Activated gamma-delta T cell (primary cell): ENCODE measurements around the gene SGPP2.
"Not testable (repeated sequence)": the region's sequence is repeated elsewhere in the genome, so short reads cannot be mapped to it uniquely, and the experiment has no call there.

Source experiments
- DNase-seq: peaks from one replicate; lab custom pipeline; 2025; lab: John Stamatoyannopoulos, UW
- total RNA-seq, 2 donors: gene quantifications; one replicate each; lab custom pipeline; 2026; lab: John Stamatoyannopoulos, UW

The SGPP2 gene, protein sequence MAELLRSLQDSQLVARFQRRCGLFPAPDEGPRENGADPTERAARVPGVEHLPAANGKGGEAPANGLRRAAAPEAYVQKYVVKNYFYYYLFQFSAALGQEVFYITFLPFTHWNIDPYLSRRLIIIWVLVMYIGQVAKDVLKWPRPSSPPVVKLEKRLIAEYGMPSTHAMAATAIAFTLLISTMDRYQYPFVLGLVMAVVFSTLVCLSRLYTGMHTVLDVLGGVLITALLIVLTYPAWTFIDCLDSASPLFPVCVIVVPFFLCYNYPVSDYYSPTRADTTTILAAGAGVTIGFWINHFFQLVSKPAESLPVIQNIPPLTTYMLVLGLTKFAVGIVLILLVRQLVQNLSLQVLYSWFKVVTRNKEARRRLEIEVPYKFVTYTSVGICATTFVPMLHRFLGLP
- 1.9 to 2.3 reads per million in 2 donors for total RNA-seq

DNA sequence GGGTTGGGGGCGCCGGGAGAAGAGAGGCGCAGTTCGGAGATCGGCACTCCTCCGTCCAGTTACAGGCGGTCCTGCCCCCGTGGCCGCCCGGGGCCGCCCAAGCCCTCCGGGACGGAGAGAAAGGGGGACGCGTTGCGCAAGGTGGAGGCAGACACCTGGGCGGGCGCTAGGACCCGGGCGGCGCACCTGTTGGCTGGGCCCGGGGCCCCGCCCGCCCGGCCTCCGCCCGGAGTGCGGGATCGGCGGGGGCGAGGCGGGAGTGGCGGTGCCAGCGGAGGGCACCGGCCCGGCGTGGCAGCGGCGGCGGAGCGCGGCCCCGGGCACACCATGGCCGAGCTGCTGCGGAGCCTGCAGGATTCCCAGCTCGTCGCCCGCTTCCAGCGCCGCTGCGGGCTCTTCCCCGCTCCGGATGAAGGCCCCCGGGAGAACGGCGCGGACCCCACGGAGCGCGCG is at the start of gene SGPP2:
Gene SGPP2, plus strand, starts transcription at position 268 of the 453 bp plus-strand sequence. Its CDS starts 60 bp downstream, at position 328.
- no peak for DNase-seq

DNA sequence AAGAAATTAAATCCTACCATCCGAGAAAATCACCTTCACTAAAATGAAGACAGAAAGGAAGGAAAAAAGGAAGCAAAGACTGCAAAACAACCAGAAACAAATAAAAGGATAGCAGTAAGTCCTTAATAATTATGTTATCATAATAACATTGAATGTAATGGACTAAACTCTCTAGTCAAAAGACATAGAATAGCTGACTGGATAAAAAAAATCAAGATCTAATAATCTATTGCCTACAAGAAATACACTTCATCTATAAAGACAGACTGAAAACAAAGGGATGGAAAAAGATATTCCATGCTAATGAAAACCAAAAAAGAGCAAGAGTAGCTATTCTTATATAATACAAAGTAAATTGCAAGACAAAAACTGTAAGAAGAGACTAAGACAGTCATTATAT is 48.5 kb upstream of the SGPP2 start:
- no peak for DNase-seq

DNA sequence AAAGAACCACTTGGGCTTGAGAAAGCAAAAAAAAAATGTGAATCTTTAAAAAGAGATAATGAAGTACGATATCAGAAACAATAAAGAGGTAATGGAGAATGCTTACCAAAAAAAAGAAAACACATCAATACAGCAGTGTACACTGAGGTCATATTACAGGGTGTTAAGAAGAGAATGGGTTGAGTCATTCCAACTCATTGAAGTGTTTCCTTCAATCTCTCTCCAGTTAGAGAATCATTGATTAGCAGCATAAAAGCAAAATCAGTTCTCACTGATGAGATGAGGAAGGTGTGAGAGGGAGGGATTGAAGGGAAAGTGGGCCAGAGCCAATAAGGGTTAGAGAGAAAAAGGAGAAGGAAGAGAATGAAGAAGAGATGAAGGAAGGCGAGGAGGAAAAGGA is 43.9 kb upstream of the SGPP2 start:
- DNase-seq, result no peak

DNA sequence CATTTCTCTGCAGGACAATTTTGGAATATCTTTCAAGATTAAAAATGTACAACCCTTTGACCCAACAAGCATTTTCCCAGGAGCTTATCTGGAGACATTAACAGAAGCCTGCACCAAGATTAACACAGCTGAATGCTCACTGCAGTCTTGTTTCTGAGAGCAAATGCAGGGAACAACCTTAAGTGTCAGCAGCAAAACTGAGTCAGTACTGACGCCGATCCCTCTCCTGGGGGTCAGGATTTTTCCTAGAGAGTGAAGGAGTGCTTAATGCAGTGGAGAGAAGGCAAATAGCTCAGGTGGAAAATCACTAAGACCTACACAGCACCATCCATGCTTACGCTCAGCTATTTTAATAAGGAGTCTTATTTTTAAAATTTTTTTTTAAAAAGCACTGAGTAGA is 42.8 kb upstream of the SGPP2 start:
- DNase-seq, result no peak

DNA sequence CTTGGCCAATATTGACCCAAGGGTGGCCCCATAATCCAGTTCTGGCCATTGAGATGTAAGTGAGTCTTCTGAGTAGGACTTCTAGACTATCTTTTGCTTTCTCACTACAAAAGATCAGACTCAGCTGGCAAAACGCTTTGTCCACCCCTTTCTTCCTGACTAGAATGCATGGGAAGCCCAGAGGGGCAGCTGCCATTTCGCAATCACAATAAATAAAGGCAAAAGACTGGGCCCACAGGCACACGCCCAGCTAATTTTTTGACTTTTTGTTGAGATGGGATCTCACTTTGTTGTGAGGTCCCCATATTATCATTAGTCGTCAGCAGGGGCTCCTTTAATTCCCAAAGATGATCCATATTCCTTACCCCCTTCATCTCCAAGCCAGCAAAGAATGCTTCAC is 41.1 kb upstream of the SGPP2 start:
- DNase-seq, result no peak

DNA sequence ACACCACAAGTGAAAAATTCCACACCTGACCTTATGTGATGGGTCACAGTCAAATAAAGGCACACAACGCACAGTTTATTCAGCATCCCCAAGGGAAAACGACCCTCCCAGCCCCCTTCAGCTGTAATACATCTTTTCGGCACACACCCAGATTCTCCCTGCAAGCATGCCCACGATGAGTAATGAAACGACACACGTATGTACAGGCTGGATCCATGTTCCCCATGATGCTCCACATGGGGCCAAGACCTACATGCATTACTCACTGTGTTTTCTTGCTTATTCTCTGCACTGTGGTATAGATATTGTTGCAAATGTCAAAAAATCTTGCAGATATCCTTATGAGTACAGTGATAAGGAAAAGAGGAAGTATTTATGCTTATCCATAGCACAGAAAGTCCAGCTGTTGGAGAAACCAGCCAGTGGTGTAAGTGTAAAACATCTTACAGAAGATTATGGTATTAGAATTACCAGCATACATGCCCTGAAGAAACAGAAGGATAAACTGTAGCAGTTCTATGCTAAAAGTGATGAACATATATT is 32.5 kb upstream of the SGPP2 start:
- DNase-seq, result no peak

DNA sequence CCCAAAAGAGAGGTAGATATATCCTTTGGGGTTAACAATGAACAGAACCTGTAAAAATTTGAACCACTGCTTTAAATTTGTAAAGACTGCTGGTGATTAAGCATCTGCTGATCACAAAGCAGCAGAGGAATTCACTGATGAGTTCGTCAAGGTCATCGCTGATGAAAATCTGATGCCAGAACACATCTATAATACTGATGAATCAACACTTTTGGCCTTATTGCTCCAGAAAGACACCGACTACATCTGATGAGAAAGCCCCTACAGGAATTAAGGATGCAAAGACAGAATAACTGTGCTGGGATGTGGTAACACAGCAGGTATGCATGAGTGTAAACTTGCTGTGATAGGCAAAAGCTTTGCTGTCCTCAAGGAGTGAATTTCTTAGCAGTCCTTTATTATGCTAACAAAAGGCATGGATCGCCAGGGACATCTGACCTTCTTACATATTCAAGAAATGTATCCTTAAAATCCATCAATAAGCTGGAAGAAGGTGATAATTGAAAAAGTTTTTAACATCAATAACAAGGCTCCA is 30.5 kb upstream of the SGPP2 start:
- no peak for DNase-seq

DNA sequence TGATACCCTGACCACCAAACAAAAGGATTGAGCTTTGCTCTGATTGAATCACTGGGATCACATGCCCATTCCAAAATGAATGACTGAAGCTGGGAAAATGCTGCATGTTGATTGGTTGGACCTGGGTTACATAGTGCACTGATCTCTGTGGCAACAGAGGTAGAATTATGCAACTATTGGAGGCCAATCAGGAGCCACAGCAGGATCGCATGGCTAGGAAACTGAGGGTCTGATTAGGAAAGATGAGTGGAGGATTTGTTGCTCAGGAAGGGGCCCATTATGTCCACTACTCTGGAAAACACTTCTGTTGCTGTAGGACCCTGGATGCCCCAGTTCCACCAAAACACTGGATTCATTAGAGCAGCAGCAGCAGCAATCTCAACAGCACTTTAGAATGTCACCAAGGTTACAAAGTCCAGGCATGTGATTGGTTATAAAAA is 25.9 kb upstream of the SGPP2 start:
- DNase-seq, result no peak

DNA sequence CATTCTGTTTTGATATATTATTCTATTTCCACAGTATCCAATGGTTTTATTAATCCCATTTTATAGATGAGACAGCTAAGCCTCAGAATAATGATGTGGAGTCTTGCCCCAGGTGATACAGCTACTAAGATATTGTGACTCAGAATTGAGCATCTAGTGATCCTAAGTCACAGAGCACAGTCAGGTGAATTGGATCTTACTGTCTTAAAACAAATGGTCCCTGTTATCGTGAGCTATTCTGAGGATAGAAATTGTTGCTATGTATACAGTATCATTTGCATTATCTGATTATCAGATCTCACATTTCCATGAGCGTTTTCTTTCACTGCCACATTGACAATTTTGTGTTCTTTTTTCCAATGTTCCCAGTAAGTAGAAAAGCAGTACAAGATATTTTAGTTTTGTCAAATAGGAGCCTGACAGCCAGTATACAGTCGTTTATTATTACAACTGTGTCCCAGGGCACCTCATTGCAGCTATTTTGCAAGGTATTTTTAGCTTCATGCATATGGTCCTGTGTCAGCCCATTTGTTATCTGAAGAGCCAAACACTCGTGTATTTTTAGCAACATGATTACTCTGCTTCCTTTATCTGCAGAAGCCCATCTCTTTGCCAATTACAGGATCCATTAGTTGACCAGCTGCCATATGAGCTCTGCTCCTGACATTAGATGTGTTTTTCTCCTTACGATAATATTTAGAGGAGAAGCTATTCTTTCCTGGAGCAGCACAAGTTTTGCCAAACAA is 25.1 kb upstream of the SGPP2 start:
- no peak for DNase-seq

DNA sequence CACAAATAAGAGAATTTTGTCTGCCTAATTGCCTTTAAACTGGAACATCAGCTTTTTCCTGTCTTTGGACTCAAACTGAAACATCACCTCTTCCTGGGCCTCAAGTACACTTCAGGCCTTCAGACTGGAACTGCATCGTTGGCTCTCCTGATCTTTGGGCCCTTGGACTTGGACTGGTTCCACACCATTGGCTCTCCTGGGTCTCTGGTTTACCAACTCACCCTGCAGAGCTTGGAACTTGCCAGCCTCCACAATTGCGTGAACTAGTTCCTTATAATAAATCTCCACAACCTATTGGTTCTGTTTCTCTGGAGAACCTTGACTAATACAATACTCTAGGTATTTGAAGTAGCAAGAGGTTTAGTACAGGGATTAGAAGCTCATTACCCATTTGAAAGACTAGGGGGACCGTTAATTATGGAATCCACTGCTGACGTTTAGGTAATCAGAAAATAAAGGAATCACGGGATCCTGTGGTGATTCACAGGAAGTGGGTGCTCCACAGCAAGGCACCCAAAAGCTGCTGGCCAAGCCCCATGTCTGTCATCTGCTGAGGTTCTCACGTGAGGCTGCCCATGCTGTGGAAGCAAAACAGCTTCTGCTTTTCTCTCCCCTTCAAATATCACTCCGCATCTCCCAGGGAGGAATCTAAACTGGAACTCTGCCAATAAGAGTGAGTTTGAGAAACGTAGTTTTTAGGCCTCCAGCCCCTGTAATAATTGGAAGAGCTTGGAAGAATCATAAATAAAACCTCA is 20.0 kb upstream of the SGPP2 start:
- DNase-seq, result no peak

DNA sequence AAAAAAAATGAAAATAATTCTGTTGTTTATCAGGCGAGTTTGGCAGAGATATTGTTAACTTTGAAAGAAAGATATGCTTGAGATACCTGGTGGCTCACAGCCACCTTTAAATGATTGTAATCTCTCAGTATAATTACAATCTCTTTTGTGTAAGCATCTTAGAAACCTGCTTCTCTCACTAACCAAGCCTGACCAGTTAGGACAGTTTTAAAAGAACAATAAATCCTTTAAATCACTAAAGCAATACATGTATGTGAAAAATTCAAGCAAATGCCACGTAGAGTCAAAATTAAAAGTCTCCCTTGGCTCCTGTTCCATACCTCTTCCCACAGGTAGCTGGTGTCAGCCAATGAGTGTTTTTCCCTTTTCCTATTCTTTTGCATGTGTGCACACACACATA is 15.7 kb upstream of the SGPP2 start:
- no peak for DNase-seq

DNA sequence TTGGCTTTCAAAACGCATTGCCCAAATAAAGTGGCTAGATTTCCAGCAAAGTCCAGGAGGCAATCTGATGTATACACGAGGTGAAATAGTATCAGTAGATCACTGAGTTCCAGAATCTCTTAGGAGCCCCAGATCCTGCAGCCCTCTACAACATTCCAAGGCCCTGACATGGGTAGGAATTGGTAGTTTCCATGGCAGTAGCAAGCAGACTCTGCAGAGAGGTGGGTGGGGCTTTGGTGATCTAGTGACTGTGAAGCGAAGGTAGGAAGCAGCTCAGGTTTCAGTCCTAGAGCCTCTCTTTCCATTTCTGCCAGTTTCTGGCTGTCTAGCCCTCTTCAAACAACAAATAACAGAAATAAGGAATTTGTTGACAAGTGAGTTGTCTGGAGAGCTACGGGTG is 13.8 kb upstream of the SGPP2 start:
- DNase-seq, result no peak

DNA sequence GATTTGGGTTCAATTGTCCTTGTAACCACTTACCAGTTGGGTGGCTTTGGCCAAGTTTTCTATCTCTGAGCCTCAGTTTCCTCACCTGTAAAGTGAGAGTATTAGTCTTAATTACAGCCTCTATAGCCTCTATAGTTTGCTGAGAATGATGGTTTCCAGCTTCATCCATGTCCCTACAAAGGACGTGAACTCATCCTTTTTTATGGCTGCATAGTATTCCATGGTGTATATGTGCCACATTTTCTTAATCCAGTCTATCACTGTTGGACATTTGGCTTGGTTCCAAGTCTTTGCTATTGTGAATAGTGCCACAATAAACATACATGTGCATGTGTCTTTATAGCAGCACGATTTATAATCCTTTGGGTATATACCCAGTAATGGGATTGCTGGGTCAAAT is 12.0 kb upstream of the SGPP2 start:
- DNase-seq, result not testable (repeated sequence)

DNA sequence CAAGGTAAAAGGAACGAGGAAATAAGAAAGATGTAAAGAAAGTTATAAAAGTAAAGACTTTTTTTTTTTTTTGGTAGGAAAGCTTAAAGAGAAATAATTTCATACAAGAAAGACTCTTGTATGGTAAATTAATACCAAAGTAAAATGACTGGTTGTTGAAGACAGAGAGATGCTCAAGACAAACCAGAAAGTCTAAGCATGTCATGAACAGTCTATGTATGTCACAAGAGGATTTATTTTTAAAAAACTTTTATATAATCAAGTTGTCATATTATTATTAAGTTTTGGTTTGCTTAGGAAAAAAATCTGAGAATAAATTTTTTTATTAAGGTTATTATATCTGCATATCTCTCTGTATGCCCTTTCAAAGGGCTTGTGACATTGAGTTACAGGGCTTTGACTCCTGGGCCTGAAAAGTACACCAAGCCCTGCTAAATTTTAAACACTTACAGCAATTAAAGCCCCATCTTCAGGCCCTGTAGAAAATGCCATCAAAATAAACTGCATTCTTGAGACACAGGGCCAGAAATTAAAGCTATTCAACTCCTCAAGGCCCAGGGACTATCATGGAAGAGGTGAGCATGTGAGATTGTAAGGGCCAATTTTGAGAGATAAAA is 10.9 kb upstream of the SGPP2 start:
- no peak for DNase-seq

DNA sequence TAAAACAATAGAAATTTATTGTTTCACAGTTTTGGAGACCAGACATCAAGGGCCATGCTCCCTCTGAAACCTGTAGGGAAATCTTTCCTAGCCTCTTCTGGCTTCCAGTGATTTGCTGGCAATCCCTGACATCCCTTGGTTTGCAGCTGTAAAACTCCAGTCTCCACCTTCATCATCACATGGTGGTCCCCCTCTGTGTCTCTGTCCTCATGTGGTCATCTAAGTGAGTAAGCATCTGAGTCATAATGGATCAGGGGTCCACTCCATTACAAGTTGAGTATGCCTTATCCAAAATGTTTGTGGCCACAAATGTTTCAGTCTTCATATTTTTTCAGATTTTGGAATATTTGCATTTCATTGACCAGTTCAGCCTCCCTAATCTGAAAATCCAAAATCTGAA is 5.6 kb upstream of the SGPP2 start:
- DNase-seq, result no peak

DNA sequence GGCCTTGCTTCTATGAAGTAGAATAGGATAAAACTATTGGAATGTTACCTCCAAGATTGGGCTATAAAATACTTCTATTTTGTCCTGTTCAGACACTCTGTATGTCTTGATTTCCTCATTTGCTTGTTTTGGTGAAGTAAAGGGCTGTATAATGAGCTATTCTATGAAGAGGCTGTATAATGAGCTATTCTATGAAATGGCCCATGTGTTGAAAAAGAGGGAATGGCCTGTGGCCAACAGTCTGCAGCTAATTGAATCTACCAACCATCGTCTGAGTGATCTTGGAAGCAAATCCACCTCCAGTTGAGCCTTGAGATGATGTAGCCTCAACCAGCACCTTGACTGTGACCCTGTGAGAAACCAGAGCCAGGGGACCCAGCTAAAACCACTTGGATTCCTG is 3.8 kb upstream of the SGPP2 start:
- no peak for DNase-seq

DNA sequence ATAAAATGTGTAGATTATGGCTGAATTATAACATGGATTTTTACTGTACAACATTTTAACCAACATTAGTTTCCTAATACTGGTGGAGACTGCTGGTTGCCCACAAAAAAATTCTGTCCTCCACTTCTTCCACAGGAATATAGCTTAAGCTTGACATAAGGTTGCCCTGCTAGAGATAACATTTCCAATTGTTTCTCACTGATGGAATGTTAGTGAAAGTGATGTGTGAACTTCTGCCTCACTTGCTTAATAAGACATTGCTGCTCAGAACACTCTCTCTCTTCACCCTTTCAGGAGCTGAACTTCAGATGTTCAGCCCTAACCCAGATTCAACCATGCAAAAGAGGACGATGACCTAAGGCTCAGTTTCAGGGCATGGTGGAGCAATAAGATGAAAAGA is 2.7 kb upstream of the SGPP2 start:
- DNase-seq, result no peak

DNA sequence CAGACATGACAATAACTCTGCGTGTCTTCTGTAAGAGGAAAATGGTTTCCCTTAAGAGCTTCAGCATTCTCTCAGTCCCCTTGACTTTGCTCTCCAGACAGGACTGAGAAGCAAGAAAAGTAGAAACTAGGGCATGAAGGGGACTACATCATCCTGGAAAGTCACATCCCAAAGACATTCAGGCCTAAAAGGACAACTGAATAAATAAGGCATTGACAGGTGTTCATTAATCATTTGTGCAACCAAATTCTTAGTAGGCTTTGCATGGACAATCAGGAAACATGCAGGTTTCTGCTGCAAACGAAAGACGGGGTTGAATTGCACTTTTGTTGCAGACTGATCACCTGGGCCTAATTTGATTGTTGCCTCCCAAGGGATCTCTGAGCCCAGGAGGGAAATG is 1.2 kb upstream of the SGPP2 start:
- no peak for DNase-seq

DNA sequence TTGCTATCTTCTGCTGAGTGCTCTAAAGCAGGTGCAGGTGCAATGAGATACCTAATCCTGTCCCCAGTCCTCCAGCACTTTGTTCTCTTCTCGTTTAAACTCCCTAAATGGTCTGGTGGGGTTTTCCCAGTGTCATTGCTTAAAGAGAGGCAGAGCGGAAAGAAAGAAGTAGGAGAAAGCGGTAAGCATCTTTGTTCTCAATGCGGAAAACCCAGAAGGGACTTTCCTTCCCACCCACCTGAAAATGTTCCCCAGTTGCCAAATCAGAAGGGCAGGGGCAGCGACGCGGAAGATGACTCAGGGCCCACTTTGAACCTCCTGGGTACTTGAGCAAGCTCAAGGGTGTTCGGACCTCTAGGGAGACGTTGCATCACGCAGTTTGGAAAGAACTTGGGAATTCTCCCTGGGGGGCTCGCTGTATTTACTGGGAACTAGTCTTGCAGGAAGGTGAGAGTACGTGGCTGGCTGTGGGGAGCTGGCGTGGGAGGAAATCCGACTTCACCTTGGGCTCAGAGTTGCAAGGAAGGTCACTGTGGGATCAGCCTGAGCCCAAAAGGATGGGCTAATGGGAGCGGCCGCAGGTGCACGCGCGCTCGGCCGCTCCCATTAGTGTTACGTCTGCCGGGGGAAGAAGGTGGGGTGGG is 589 bp upstream of the SGPP2 start:
- no peak for DNase-seq

DNA sequence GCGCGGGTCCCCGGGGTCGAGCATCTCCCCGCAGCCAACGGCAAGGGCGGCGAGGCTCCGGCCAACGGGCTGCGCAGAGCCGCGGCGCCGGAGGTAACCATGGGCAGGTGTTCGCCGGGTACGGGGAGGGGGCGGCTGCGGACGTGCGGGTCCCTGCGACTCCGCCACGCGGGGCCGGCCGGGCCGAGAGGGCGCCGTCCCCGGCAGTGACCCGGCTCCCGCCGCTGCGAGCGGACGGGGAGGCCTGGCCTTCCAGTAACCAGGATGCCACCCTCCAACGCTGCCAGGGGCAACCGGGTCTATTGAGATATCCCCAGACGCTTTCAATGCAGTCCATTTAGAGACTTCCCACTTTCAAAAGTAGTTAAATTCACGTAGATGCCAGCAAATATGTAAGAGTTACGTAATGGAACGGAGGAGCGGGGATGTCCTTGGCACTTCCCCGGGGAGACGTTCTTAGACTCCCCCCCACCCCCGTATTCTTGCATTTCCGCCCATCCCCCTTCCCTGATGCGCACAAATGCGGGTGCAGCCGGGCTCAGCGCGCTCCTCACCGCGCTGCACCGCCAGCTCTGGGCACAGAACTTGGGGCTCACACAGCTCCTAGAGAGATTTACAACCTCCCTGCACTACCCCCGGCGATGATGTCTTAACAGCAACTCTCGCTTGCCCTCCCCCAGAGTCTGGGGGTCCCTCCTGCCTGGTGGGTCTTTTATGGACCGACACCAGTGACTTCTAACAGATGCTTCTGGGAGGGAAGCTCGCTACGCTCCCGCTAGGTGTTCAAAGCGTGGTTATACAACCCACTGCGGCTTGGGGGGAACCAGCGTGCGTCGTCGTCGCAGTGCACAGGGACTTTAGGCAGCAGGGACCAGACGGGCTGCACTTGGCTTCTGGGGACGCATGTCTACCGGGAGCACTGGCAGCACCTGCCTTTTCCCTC is 657 bp downstream of the SGPP2 start:
- no peak for DNase-seq
